Hematopoietic multipotent progenitor cell treated with erythropoietin and hydrocortisone succinate and interleukin-3 and kit ligand, for 8 days (in vitro differentiated cells): ENCODE measurements around the gene RPS27A.
"Not testable (repeated sequence)": the region's sequence is repeated elsewhere in the genome, so short reads cannot be mapped to it uniquely, and the experiment has no call there.

ENCODE experiments used
- DNase-seq: peaks from one replicate; pipeline ENCODE4 v3.0.0-alpha.2; 2015

The RPS27A gene

GRCh38 chr2:55239656-55240222 lies 7.3 kb downstream of the RPS27A start:
- DNase-seq, result no peak

- DNase-seq, result not testable (repeated sequence)
Observed at GRCh38 chr2:55241582-55241981, 9.1 kb downstream of the RPS27A start.

GRCh38 chr2:55242617-55243016 lies 10.1 kb downstream of the RPS27A start:
- DNase-seq, result no peak

- no peak for DNase-seq
Observed at GRCh38 chr2:55245411-55245810, 12.9 kb downstream of the RPS27A start.

- no peak for DNase-seq
Observed at GRCh38 chr2:55247025-55247424, 14.5 kb downstream of the RPS27A start.

GRCh38 chr2:55252832-55253231 lies 20.3 kb downstream of the RPS27A start:
- no peak for DNase-seq

- not testable (repeated sequence) for DNase-seq
Observed at GRCh38 chr2:55259586-55259985, 27.1 kb downstream of the RPS27A start.

GRCh38 chr2:55268288-55268906 lies 35.9 kb downstream of the RPS27A start:
- peak; percentile 19 for DNase-seq

- DNase-seq, result peak; percentile 93
Observed at GRCh38 chr2:55268907-55269644, 36.6 kb downstream of the RPS27A start, which contains the start of gene MTIF2. MTIF2 (minus strand) TSS chr2:55269231; CDS start chr2:55263858, 5,373 bp downstream.

GRCh38 chr2:55269645-55269990 lies 37.1 kb downstream of the RPS27A start:
- DNase-seq, result peak; percentile 50

- not testable (repeated sequence) for DNase-seq
Observed at GRCh38 chr2:55274346-55274745, 41.9 kb downstream of the RPS27A start.

- DNase-seq, result no peak
Observed at GRCh38 chr2:55277310-55277709, 44.8 kb downstream of the RPS27A start.

- DNase-seq, result not testable (repeated sequence)
Observed at GRCh38 chr2:55279214-55279835, 46.8 kb downstream of the RPS27A start.

GRCh38 chr2:55279859-55280424 lies 47.5 kb downstream of the RPS27A start:
- not testable (repeated sequence) for DNase-seq

GRCh38 chr2:55280851-55281546 lies 48.5 kb downstream of the RPS27A start:
- DNase-seq, result not testable (repeated sequence)

GRCh38 chr2:55282110-55282917 lies 49.8 kb downstream of the RPS27A start:
- peak; percentile 88 for DNase-seq

GRCh38 chr2:55283083-55283482 lies 50.6 kb downstream of the RPS27A start:
- DNase-seq, result no peak
